Breast epithelium (tissue), 4 donors: ENCODE data around the gene OTUD5. TPM values are rescaled to one million over a fixed set of nuclear protein-coding genes. Genes with fewer than 3 reads are reported as not detected.
A peak's percentile ranks its signal among the peaks of the same experiment; 100 is the strongest.

Experiments
- DNase-seq, 2 donors: peaks; one replicate each; pipeline ENCODE4 v3.0.0-alpha.2; 2019; ENCODE audit warnings: low spot score in 2 of 2
- H3K27ac ChIP-seq, 2 donors: fragments of 200-600 bp; sonication (generic) in 1 of 2; one replicate each; pipeline ENCODE4 v1.5.1; 2016 to 2019; ENCODE audit warnings: mild to moderate bottlenecking in 1 of 2
- H3K27me3 ChIP-seq, 2 donors: fragments of 200-600 bp; sonication (generic) in 1 of 2; one replicate each; pipeline versions ENCODE4 v1.5.1 to v1.6.0; 2017 to 2019; ENCODE audit warnings: control low read depth in 1 of 2, mild to moderate bottlenecking in 1 of 2
- H3K36me3 ChIP-seq: fragments of 200-600 bp; one replicate; pipeline ENCODE4 v1.5.1; 2019
- H3K4me1 ChIP-seq, 2 donors: fragments of 200-600 bp; sonication (generic); one replicate each; pipeline ENCODE4 v1.5.1; 2016 to 2019; ENCODE audit warnings: control low read depth in 1 of 2
- H3K4me3 ChIP-seq, 3 donors: fragments of 200-600 bp; sonication (generic); 1 replicate in 2 of 3; 2 replicates in 1 of 3; pipeline ENCODE4 v1.5.1; 2016 to 2019; ENCODE audit warnings: mild to moderate bottlenecking in 3 of 3, moderate library complexity in 2 of 3
- H3K9me3 ChIP-seq, 2 donors: fragments of 200-600 bp; sonication (generic) in 1 of 2; one replicate each; pipeline ENCODE4 v1.5.1; 2016 to 2019; ENCODE audit warnings: control low read depth in 1 of 2
- POLR2A ChIP-seq: fragments of 450-650 bp; IDR thresholded peaks from one replicate; pipeline ENCODE4 v1.6.1; 2016; ENCODE audit warnings: antibody characterized with exemption, mild to moderate bottlenecking, moderate library complexity
- POLR2AphosphoS5 ChIP-seq, 3 donors: sonication (generic); formaldehyde crosslinking; IDR thresholded peaks; one replicate each; pipeline ENCODE4 v1.6.1; 2017; ENCODE audit warnings: antibody characterized with exemption in 3 of 3
- intact Hi-C: fragments of 100-400 bp; cut with DNase I; formaldehyde crosslinking; loops from one replicate; pipeline ENCODE4 v1.15.1; 2023; ENCODE audit warnings: low total_unique reads
- total RNA-seq, 3 donors: library from RNA; depleted of rRNA; stranded (reverse); fragments of >200 nt; gene quantifications; one replicate each; pipeline ENCODE4 v1.1.0, GENCODE V29; 2016
- TF ChIP-seq, protein P1 (sequence below), 3 donors: fragments of 450-650 bp; IDR thresholded peaks; one replicate each; pipeline ENCODE4 v1.5.1; 2016 to 2017; ENCODE audit warnings: antibody characterized with exemption in 3 of 3, mild to moderate bottlenecking in 3 of 3, moderate library complexity in 3 of 3

The OTUD5 gene
- total RNA-seq, 3 donors from 2014 or later = 35.8 to 37.9 (median 36.1) TPM

DNA sequence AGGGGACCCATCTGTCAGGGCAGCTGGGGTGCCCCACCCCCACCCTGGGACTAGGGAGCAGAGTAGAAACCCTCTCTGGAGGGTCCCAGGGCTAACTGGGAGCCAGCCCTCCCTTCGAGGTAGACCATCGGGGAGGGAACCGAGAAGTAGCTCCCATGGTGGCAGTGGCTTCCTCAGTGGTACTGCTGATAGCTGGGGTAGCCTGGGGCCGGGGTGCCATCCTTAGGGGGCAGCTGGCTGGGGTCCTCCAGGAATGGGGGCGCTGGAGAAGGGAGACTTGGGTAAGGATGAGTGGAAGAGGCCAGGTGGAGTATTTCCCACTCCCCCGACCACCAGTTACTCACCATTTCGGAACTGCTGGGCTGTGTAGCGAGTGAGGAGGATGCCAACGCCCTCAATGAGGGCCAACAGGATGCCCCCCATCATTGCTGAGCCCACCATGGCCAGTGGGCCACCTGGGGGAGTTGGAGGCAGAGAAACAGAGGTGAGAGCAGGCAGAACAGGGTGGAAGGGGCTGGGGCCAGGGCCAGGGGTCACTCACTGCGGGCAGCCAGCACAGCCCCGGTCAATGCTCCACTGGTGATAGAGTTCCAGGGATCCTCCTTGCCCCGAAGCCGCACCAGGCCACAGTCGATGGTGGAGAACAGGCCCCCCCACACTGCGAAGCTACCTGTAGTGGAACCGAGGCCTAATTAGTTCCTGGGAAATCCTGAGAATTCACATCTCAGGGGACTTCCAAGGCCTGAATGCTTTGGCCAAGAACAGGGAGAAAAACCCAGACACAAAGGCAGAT is 63.7 kb downstream of the OTUD5 start:
- Histone ChIP-seq H3K4me3 (no peak overlapping the region), H3K27ac (no peak overlapping the region), H3K36me3 (no peaks in the 10 kb centered on the region), H3K4me1 (no peaks in the 10 kb centered on the region), H3K27me3 (peaks cover 0 to 30% of the 10 kb centered on the region in 2 donors), H3K9me3 (no peaks in the 10 kb centered on the region)
- TF ChIP-seq POLR2A (no peak), POLR2AphosphoS5 (IDR thresholded peaks at IDR 0.05) (no peak)
- TF ChIP-seq, protein P1, sequence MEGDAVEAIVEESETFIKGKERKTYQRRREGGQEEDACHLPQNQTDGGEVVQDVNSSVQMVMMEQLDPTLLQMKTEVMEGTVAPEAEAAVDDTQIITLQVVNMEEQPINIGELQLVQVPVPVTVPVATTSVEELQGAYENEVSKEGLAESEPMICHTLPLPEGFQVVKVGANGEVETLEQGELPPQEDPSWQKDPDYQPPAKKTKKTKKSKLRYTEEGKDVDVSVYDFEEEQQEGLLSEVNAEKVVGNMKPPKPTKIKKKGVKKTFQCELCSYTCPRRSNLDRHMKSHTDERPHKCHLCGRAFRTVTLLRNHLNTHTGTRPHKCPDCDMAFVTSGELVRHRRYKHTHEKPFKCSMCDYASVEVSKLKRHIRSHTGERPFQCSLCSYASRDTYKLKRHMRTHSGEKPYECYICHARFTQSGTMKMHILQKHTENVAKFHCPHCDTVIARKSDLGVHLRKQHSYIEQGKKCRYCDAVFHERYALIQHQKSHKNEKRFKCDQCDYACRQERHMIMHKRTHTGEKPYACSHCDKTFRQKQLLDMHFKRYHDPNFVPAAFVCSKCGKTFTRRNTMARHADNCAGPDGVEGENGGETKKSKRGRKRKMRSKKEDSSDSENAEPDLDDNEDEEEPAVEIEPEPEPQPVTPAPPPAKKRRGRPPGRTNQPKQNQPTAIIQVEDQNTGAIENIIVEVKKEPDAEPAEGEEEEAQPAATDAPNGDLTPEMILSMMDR (IDR thresholded peaks at IDR 0.05) = no peak
- no peak for DNase-seq
- intact Hi-C loops = loop anchor here (10.0 kb wide), 1 partner anchor 219 kb away; no protein-coding TSS in a partner anchor

DNA sequence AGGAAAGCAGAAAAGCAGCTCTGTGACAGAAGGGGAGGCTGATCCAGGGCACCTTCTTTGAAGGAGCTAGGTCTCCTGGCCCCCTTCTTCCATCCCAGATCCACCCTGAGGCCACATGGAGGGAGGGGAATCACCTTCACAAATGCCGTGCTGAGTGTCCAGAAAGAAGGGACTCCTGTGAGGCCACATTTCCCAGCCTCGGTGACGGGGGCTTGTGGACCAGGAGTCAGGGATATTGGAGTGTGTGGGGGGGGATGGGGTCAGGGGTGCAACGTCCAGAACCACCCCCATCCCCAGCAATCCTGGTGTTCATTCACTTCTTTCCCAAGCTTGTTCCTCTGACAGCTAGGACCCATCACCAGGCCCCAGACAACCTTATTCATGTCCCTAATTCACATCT is 64.5 kb downstream of the OTUD5 start:
- Histone ChIP-seq H3K9me3 (no peaks in the 10 kb centered on the region), H3K36me3 (no peaks in the 10 kb centered on the region), H3K27me3 (peaks cover 0 to 30% of the 10 kb centered on the region in 2 donors), H3K4me3 (no peak overlapping the region), H3K4me1 (no peaks in the 10 kb centered on the region), H3K27ac (no peak overlapping the region)
- no peak for DNase-seq
- intact Hi-C loops = loop anchor here (10.0 kb wide), 1 partner anchor 218 kb away; no protein-coding TSS in a partner anchor
- TF ChIP-seq POLR2AphosphoS5 (IDR thresholded peaks at IDR 0.05) (no peak), POLR2A (no peak)
- TF ChIP-seq, protein P1 (IDR thresholded peaks at IDR 0.05) = no peak

DNA sequence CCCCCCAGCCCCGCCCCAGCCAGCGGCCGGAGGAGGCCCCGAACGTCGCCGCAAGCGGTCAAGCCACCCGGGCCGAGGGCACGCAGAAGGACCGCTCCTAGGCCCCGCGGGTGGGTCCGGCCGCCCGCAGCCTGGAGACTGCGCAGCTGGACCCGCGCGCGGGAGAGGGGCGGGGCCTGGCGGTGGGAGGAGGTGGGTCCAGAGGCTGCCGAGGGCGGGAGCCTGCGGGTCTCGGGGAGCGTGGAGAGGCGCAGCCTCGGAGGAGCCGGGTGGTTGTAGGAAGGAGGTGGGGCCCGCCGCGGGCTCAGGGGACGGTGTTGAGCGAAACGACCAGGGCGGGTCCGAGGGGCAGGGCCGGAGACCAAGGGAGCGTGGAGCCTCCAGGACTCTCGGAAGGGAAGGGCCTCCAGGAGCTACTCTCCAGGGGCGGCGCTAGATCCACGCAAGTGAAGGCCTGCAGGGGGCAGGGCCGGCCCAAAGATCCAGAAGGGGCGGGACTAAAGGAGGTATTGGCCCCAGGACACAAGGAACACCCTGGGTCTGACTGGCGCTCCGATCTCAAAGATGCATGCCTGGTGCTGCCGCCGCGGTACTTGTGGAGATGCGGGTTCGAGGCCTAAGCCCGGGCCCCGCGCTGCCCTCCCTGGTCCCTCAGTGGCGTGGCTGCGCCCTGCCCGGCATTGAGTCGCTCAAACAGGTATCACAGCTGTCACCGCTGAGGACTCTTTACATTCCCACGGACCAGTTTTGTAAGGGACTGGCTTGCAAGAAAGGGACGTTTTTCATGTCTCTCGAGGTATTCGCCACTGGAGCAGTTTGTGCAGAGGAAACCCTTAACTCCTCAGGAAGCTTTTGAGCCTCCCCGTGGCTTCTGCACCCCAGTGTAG is 65.8 kb downstream of the OTUD5 start:
- peaks cover 0 to 35% of the 10 kb centered on the region in 2 donors for H3K27me3 ChIP-seq
- peak overlapping the region; percentile 59 to 86 (median 64) for H3K4me3 ChIP-seq
- H3K36me3 ChIP-seq = no peaks in the 10 kb centered on the region
- H3K4me1 ChIP-seq = no peaks in the 10 kb centered on the region
- intact Hi-C loops = loop anchor here (10.0 kb wide), 1 partner anchor 217 kb away; no protein-coding TSS in a partner anchor
- no peaks in the 10 kb centered on the region for H3K9me3 ChIP-seq
- DNase-seq = peak; percentile 82
- peak overlapping the region; percentile 83 to 85 for H3K27ac ChIP-seq
- TF ChIP-seq POLR2AphosphoS5 (IDR thresholded peaks at IDR 0.05) (peak in 1 of 3 donors; percentile 18), POLR2A (peak; percentile 11)
- TF ChIP-seq, protein P1 (IDR thresholded peaks at IDR 0.05) = peak in 2 of 3 donors; percentile 11 to 37

DNA sequence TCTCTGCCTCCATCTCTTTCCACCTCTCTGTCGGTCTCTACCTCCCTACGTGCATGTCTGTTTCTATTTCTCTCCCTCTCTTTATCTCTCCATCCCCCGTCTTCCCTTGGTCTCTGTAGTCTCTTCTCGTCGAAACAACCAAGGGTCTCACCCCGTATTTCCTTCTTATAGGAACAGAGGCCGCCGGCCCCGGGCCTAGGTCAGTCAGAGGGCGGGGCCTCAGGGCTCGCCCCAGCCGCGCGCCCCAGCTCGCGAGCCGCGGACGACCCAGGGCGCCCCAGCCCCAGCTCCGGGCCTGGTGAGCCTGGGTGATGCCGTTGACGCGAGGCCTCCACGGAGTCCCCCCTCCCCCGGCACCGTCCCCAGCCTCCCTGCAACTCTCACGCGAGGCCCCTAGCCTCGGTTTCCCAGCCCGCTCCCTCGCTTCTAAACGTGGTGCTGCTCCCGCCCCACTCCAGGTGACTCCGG is 66.4 kb downstream of the OTUD5 start:
- Histone ChIP-seq H3K4me1 (no peaks in the 10 kb centered on the region), H3K36me3 (no peaks in the 10 kb centered on the region), H3K9me3 (no peaks in the 10 kb centered on the region), H3K27ac (peak overlapping the region; percentile 83 to 85), H3K27me3 (peaks cover 0 to 37% of the 10 kb centered on the region in 2 donors), H3K4me3 (peak overlapping the region; percentile 59 to 86 (median 64))
- TF ChIP-seq POLR2A (no peak), POLR2AphosphoS5 (IDR thresholded peaks at IDR 0.05) (no peak)
- TF ChIP-seq, protein P1 (IDR thresholded peaks at IDR 0.05) = no peak
- no peak for DNase-seq
- intact Hi-C loops = loop anchor here (10.0 kb wide), 1 partner anchor 216 kb away; no protein-coding TSS in a partner anchor
